ENCODE results near the gene ARHGAP42.

DNA sequence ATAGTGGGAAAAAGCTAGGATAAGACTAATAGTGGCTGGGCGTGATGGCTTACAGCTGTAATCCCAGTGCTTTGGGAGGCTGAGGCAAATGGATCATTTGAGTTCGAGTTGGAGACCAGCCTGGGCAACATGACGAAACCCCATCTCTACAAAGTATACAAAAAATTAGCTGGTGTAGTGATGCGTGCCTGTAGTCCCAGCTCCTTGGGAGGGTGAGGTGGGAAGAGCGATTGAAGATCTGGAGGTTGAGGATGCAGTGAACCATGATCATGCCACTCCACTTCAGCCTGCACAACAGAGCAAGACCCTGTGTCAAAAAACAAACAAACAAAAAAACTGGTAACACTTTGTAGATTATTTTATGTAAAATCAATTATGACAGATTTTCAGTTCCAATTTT is 8.8 kb downstream of the ARHGAP42 start:
- TF ChIP-seq POLR2A (IDR thresholded peaks at IDR 0.05; ENCODE audit: low read depth, low read length) (no peak), POLR2AphosphoS5 (IDR thresholded peaks at IDR 0.05; ENCODE audit: low read depth, low read length) (no peak), TAF1 (IDR thresholded peaks at IDR 0.05; ENCODE audit: borderline replicate concordance, low read depth, low read length) (no peak)

Data from GM12892 (cell line).